HepG2 (cell line): ENCODE data around the gene SRSF2. TPM values are rescaled to one million over a fixed set of nuclear protein-coding genes. Genes with fewer than 3 reads are reported as not detected.

Experiments used
- ATAC-seq: fragments of 200-7000 bp; cut with Tn5 transposase; 3 replicates; pipeline ENCODE4 v1.9.1; 2020; ENCODE audit warnings: mild to moderate bottlenecking, moderate library complexity
- BruUV-seq: library from RNA; stranded (reverse); fragments of 400-500 nt; replicated peaks from 2 replicates; lab custom pipeline; 2021; lab: Mats Ljungman, UMichigan
- CTCF ChIA-PET: fragments of 300-600 bp; formaldehyde crosslinking; extraction: SDS; loops from one replicate; lab custom pipeline; 2021; ENCODE audit warnings: low total read pairs, inconsistent platforms, low intra/inter-chr PET ratio; lab: Yijun Ruan, JAX
- POLR2A ChIA-PET: fragments of 350-600 bp; sonication (Branson Sonifier 250); formaldehyde crosslinking; loops from one replicate; lab custom pipeline; 2020; ENCODE audit warnings: antibody characterized with exemption, inconsistent platforms; lab: Yijun Ruan, JAX
- DNase-seq: peaks from one replicate; pipeline ENCODE4 v3.0.0-alpha.2; 2015; ENCODE audit warnings: low spot score
- FAIRE-seq: peaks from 3 replicates; lab custom pipeline; 2011; peaks lifted over from hg19 to GRCh38; lab: Jason Lieb, UNC
- H2AFZ ChIP-seq: one replicate; pipeline ENCODE4 v1.6.1; 2011; ENCODE audit warnings: low read length, inconsistent platforms
- H3K27ac ChIP-seq: fragments of 300-600 bp; 3 replicates; pipeline ENCODE4 v1.8.0; 2011; ENCODE audit warnings: mixed run types, mild to moderate bottlenecking, mixed read lengths, low read length, inconsistent platforms; ENCODE audit not compliant: insufficient read depth; ENCODE audit errors: extremely low read length
- H3K27me3 ChIP-seq, 2 experiments: fragments of 200-600 bp in 1 of 2; 2 replicates in 1 of 2; 3 replicates in 1 of 2; pipeline versions ENCODE4 v1.6.0 to v1.8.0; 2011; ENCODE audit warnings: low read length in 2 of 2, mild to moderate bottlenecking in 2 of 2, moderate library complexity in 2 of 2, inconsistent platforms in 1 of 2; ENCODE audit not compliant: insufficient read depth in 2 of 2, control insufficient read depth in 1 of 2
- H3K36me3 ChIP-seq, 2 experiments: fragments of 200-600 bp in 1 of 2; replicated peaks in 1 of 2; 2 replicates in 1 of 2; 3 replicates in 1 of 2; pipeline versions ENCODE4 v1.5.1 to v1.8.0; 2011; ENCODE audit warnings: low read length in 2 of 2, inconsistent platforms in 1 of 2; ENCODE audit not compliant: insufficient read depth in 2 of 2, control insufficient read depth in 1 of 2
- H3K4me1 ChIP-seq: 2 replicates; pipeline ENCODE4 v1.5.1; 2012; ENCODE audit warnings: low read length, inconsistent platforms; ENCODE audit not compliant: insufficient read depth
- H3K4me2 ChIP-seq: 2 replicates; pipeline ENCODE4 v1.6.0; 2011; ENCODE audit warnings: low read depth, low read length, inconsistent platforms
- H3K4me3 ChIP-seq, 3 experiments: fragments of 200-600 bp in 1 of 3; sonication (generic), shearing (Covaris generic) in 1 of 3; replicated peaks in 1 of 3; 2 replicates each; pipeline ENCODE4 v1.5.1; 2011 to 2016; ENCODE audit warnings: low read length in 3 of 3, inconsistent platforms in 2 of 3, low read depth in 2 of 3, mild to moderate bottlenecking in 2 of 3, control low read depth in 1 of 3, mixed read lengths in 1 of 3; ENCODE audit not compliant: insufficient read depth in 1 of 3
- H3K79me2 ChIP-seq: one replicate; pipeline ENCODE4 v1.6.1; 2011; ENCODE audit warnings: low read length, inconsistent platforms; ENCODE audit not compliant: insufficient read depth
- H3K9ac ChIP-seq: 2 replicates; pipeline ENCODE4 v1.6.0; 2011; ENCODE audit warnings: mild to moderate bottlenecking, low read depth, low read length, inconsistent platforms; ENCODE audit not compliant: insufficient read depth
- H3K9me3 ChIP-seq: 2 replicates; pipeline ENCODE4 v1.5.1; 2012; ENCODE audit warnings: mild to moderate bottlenecking, low read length
- H4K20me1 ChIP-seq: 2 replicates; pipeline ENCODE4 v1.6.0; 2011; ENCODE audit warnings: inconsistent platforms, mild to moderate bottlenecking, low read length, moderate library complexity; ENCODE audit not compliant: insufficient read depth
- DBP ChIP-seq: sonication (generic); formaldehyde crosslinking; IDR thresholded peaks from 2 replicates; pipeline ENCODE4 v1.4.0; 2020; ENCODE audit warnings: missing genetic modification reagents; ENCODE audit errors: not compliant biosample characterization
- GPN1 ChIP-seq: sonication (generic); formaldehyde crosslinking; IDR thresholded peaks from 2 replicates; pipeline ENCODE4 v1.5.1; 2020; ENCODE audit warnings: missing genetic modification reagents, borderline replicate concordance
- MED13 ChIP-seq: sonication (generic); formaldehyde crosslinking; IDR thresholded peaks from 2 replicates; pipeline ENCODE4 v1.5.0; 2020; ENCODE audit warnings: missing genetic modification reagents
- MTA3 ChIP-seq: sonication (generic); formaldehyde crosslinking; IDR thresholded peaks from 2 replicates; pipeline ENCODE4 v1.4.0; 2020; ENCODE audit warnings: missing genetic modification reagents
- MXD4 ChIP-seq: IDR thresholded peaks from 2 replicates; pipeline ENCODE4 v1.6.1; 2016; ENCODE audit warnings: mild to moderate bottlenecking, missing biosample characterization, missing genetic modification reagents
- PATZ1 ChIP-seq: sonication (generic); formaldehyde crosslinking; IDR thresholded peaks from 2 replicates; pipeline ENCODE4 v1.4.0; 2020; ENCODE audit warnings: missing genetic modification reagents
- ZBTB7A ChIP-seq: sonication (generic); formaldehyde crosslinking; IDR thresholded peaks from 2 replicates; pipeline ENCODE4 v1.8.0; 2022; ENCODE audit warnings: mild to moderate bottlenecking, missing genetic modification reagents
- ZGPAT ChIP-seq: IDR thresholded peaks from 2 replicates; pipeline ENCODE4 v1.6.1; 2016; ENCODE audit warnings: mild to moderate bottlenecking
- ZNF124 ChIP-seq: sonication (generic); formaldehyde crosslinking; IDR thresholded peaks from 2 replicates; pipeline ENCODE4 v1.4.0; 2020; ENCODE audit warnings: missing genetic modification reagents
- ZNF616 ChIP-seq: sonication (generic); formaldehyde crosslinking; IDR thresholded peaks from 2 replicates; pipeline ENCODE4 v1.5.0; 2020; ENCODE audit warnings: low read depth, mild to moderate bottlenecking, missing genetic modification reagents
- ZNF747 ChIP-seq: sonication (generic); formaldehyde crosslinking; IDR thresholded peaks from 2 replicates; pipeline ENCODE4 v1.8.1; 2023; ENCODE audit warnings: missing genetic modification reagents, mild to moderate bottlenecking, borderline replicate concordance
- WGBS: methylation state at CpG from one replicate; pipeline ENCODE4 v1.1.6; 2017; ENCODE audit warnings: low lambda C conversion rate; 5-methylcytosine and 5-hydroxymethylcytosine counted together
- in situ Hi-C: cut with HindIII; loops from 2 replicates; pipeline ENCODE4 v1.10.0; 2017; ENCODE audit warnings: low pct_unique_long_range_greater_than_20kb; ENCODE audit not compliant: extremely low pct_ligation_motif_present
- intact Hi-C: fragments of 100-400 bp; cut with micrococcal nuclease; formaldehyde crosslinking; loops from one replicate; pipeline ENCODE4 v1.10.0; 2022; ENCODE audit not compliant: unreplicated experiment
- polyA plus RNA-seq, 8 experiments: library from polyadenylated mRNA; depleted of rRNA in 3 of 8; stranded (reverse) in 7 of 8; unstranded in 1 of 8; fragments of >200 nt; fragmentation: Illumina TruSeq in 4 of 8; extraction: Trizol in 4 of 8; gene quantifications; 2 replicates each; pipeline versions ENCODE4 v1.2.1 to v1.2.3, GENCODE V29; 2011 to 2016; ENCODE audit warnings: low read depth in 4 of 8, missing spikeins in 1 of 8, mixed read lengths in 1 of 8; ENCODE audit not compliant: insufficient read depth in 1 of 8
- total RNA-seq, 5 experiments: library from RNA; depleted of rRNA; stranded (reverse); fragments of >200 nt; fragmentation: Illumina TruSeq; extraction: Trizol; gene quantifications; 2 replicates each; pipeline ENCODE4 v1.2.3, GENCODE V29; 2016; ENCODE audit warnings: low read depth in 1 of 5
- TF ChIP-seq, protein P1 (sequence below): sonication (generic); formaldehyde crosslinking; IDR thresholded peaks from 2 replicates; pipeline ENCODE4 v1.4.0; 2020; ENCODE audit warnings: missing genetic modification reagents
- TF ChIP-seq, protein P2 (sequence below): sonication (generic); formaldehyde crosslinking; IDR thresholded peaks from 2 replicates; pipeline ENCODE4 v1.5.1; 2020; ENCODE audit warnings: mild to moderate bottlenecking, missing genetic modification reagents, moderate library complexity

The SRSF2 gene
- total and polyA plus RNA-seq, 2 of the 13 experiments (the other 11 are each of a cell fraction or from before 2014, with no cell fraction given): 306 to 319 TPM

GRCh38 chr17:76720211-76720610 is 16.9 kb downstream of the SRSF2 start (continued):
- no peak for TF ChIP-seq PATZ1 (CRISPR knock-in tag)

GRCh38 chr17:76718516-76718915 is 18.6 kb downstream of the SRSF2 start:
- DNase-seq (no peak), ATAC-seq (no peak), FAIRE-seq (no peak)
- ChIA-PET CTCF (no interaction called here), POLR2A (interaction anchor here (2.3 to 2.4 kb wide), 2 partner anchors 7 to 14 kb away, joined by 8 to 15 read pairs; partner anchors contain the start of genes JMJD6 and METTL23)
- H3K79me2 ChIP-seq: peaks cover 11% of the 10 kb centered on the region
- no peak overlapping the region for H3K27ac ChIP-seq
- H3K4me3 ChIP-seq: no peak overlapping the region
- BruUV-seq: no TSS peak
- in situ Hi-C loops: loop anchor here (5.0 kb wide), 1 partner anchor 36 kb away; no protein-coding TSS in a partner anchor
- intact Hi-C loops: no loop called here
- H3K4me2 ChIP-seq: no peak overlapping the region
- no peaks in the 10 kb centered on the region for H3K27me3 ChIP-seq
- 96% methylated on average over 16 of the region's 16 CpGs for WGBS
- H3K36me3 ChIP-seq: peaks cover 41 to 88% of the 10 kb centered on the region in 2 experiments
- H2AFZ ChIP-seq: no peak overlapping the region
- H3K4me1 ChIP-seq: peaks cover 31% of the 10 kb centered on the region
- no peaks in the 10 kb centered on the region for H3K9me3 ChIP-seq
- H3K9ac ChIP-seq: no peak overlapping the region
- no peaks in the 10 kb centered on the region; the same call in 1 of the 2 replicates for H4K20me1 ChIP-seq
- TF ChIP-seq ZNF747 (CRISPR knock-in tag): no peak
- TF ChIP-seq, protein P1, sequence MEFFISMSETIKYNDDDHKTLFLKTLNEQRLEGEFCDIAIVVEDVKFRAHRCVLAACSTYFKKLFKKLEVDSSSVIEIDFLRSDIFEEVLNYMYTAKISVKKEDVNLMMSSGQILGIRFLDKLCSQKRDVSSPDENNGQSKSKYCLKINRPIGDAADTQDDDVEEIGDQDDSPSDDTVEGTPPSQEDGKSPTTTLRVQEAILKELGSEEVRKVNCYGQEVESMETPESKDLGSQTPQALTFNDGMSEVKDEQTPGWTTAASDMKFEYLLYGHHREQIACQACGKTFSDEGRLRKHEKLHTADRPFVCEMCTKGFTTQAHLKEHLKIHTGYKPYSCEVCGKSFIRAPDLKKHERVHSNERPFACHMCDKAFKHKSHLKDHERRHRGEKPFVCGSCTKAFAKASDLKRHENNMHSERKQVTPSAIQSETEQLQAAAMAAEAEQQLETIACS (CRISPR knock-in tag): no peak
- TF ChIP-seq, protein P2, sequence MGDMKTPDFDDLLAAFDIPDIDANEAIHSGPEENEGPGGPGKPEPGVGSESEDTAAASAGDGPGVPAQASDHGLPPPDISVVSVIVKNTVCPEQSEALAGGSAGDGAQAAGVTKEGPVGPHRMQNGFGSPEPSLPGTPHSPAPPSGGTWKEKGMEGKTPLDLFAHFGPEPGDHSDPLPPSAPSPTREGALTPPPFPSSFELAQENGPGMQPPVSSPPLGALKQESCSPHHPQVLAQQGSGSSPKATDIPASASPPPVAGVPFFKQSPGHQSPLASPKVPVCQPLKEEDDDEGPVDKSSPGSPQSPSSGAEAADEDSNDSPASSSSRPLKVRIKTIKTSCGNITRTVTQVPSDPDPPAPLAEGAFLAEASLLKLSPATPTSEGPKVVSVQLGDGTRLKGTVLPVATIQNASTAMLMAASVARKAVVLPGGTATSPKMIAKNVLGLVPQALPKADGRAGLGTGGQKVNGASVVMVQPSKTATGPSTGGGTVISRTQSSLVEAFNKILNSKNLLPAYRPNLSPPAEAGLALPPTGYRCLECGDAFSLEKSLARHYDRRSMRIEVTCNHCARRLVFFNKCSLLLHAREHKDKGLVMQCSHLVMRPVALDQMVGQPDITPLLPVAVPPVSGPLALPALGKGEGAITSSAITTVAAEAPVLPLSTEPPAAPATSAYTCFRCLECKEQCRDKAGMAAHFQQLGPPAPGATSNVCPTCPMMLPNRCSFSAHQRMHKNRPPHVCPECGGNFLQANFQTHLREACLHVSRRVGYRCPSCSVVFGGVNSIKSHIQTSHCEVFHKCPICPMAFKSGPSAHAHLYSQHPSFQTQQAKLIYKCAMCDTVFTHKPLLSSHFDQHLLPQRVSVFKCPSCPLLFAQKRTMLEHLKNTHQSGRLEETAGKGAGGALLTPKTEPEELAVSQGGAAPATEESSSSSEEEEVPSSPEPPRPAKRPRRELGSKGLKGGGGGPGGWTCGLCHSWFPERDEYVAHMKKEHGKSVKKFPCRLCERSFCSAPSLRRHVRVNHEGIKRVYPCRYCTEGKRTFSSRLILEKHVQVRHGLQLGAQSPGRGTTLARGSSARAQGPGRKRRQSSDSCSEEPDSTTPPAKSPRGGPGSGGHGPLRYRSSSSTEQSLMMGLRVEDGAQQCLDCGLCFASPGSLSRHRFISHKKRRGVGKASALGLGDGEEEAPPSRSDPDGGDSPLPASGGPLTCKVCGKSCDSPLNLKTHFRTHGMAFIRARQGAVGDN (CRISPR knock-in tag): peak; percentile 24; the same call in 1 of the 2 replicates
- TF ChIP-seq MTA3 (CRISPR knock-in tag): no peak
- TF ChIP-seq ZNF616 (CRISPR knock-in tag): no peak
- no peak for TF ChIP-seq GPN1 (CRISPR knock-in tag)
- no peak for TF ChIP-seq ZNF124 (CRISPR knock-in tag)
- TF ChIP-seq MED13 (CRISPR knock-in tag): no peak
- TF ChIP-seq ZGPAT (CRISPR knock-in tag): no peak
- TF ChIP-seq MXD4: no peak
- no peak for TF ChIP-seq DBP (CRISPR knock-in tag)
- TF ChIP-seq ZBTB7A: no peak
